Lung (tissue), 12 donors: Measurements from ENCODE around the gene FOXP1. TPM values are rescaled to one million over a fixed set of nuclear protein-coding genes. Genes with fewer than 3 reads are reported as not detected.

Source experiments
- ATAC-seq: fragments of 200-7000 bp; cut with Tn5 transposase; one replicate; pipeline ENCODE4 v1.9.1; 2020; ENCODE audit warnings: moderate number of reproducible peaks; ENCODE audit not compliant: insufficient read depth, low FRiP score
- DNase-seq, 3 donors: peaks; one replicate each; pipeline ENCODE4 v3.0.0-alpha.2; 2013 to 2017
- H3K27ac ChIP-seq, 2 donors: one replicate each; pipeline ENCODE4 v1.5.1; 2013; ENCODE audit warnings: mild to moderate bottlenecking in 2 of 2, moderate library complexity in 2 of 2, control low read depth in 1 of 2, inconsistent platforms in 1 of 2, low read depth in 1 of 2, low read length in 1 of 2
- H3K27me3 ChIP-seq, 3 donors: one replicate each; pipeline ENCODE4 v1.5.1; 2013; ENCODE audit warnings: low read length in 2 of 3; ENCODE audit not compliant: control insufficient read depth in 3 of 3, insufficient read depth in 3 of 3
- H3K36me3 ChIP-seq, 4 donors: one replicate each; pipeline ENCODE4 v1.5.1; 2013; ENCODE audit warnings: low read length in 4 of 4, mild to moderate bottlenecking in 1 of 4, moderate library complexity in 1 of 4; ENCODE audit not compliant: control insufficient read depth in 4 of 4, insufficient read depth in 4 of 4
- H3K4me1 ChIP-seq, 5 donors: one replicate each; pipeline ENCODE4 v1.5.1; 2013; ENCODE audit warnings: low read length in 5 of 5, mild to moderate bottlenecking in 2 of 5, moderate library complexity in 1 of 5; ENCODE audit not compliant: control insufficient read depth in 5 of 5, insufficient read depth in 5 of 5
- H3K4me3 ChIP-seq: one replicate; pipeline ENCODE4 v1.5.1; 2013; ENCODE audit warnings: mild to moderate bottlenecking, control low read depth, moderate library complexity
- H3K9ac ChIP-seq, 2 donors: one replicate each; pipeline ENCODE4 v1.5.1; 2013; ENCODE audit warnings: low read length in 2 of 2, control low read depth in 1 of 2; ENCODE audit not compliant: insufficient read depth in 1 of 2
- H3K9me3 ChIP-seq, 4 donors: one replicate each; pipeline ENCODE4 v1.5.1; 2013; ENCODE audit warnings: low read length in 3 of 4, mild to moderate bottlenecking in 1 of 4, moderate library complexity in 1 of 4; ENCODE audit not compliant: control insufficient read depth in 4 of 4, insufficient read depth in 3 of 4
- WGBS, 2 donors: extraction: QIAGEN DNeasy Blood & Tissue Kit; methylation state at CpG; one replicate each; pipeline ENCODE4 v1.1.7; 2013; 5-methylcytosine and 5-hydroxymethylcytosine counted together
- polyA plus RNA-seq, 2 donors: library from polyadenylated mRNA; stranded (reverse); fragments of 200-250 nt; gene quantifications; one replicate each; pipeline ENCODE4 v1.2.1, GENCODE V29; 2013
- total RNA-seq, 2 donors: library from RNA; depleted of rRNA in 1 of 2; stranded (reverse); fragments of >200 nt in 1 of 2; gene quantifications; one replicate each; pipeline ENCODE4 v1.2.1, GENCODE V29; 2014 to 2021
- TF ChIP-seq, protein P1 (sequence below): IDR thresholded peaks from 2 replicates; pipeline ENCODE4 v1.5.1; 2012; ENCODE audit warnings: mild to moderate bottlenecking; ENCODE audit errors: control extremely low read depth, extremely low read depth
- donor health status: control.
- donor health status: control.
- donor health status: Bipolar disorder and iron deficiency.
- donor health status: healthy.
- donor health status: DM: yes; HTN: yes; CAD: no.

The FOXP1 gene
- total and polyA plus RNA-seq, 4 donors = 13.8 to 287 (median 73.9) TPM

DNA sequence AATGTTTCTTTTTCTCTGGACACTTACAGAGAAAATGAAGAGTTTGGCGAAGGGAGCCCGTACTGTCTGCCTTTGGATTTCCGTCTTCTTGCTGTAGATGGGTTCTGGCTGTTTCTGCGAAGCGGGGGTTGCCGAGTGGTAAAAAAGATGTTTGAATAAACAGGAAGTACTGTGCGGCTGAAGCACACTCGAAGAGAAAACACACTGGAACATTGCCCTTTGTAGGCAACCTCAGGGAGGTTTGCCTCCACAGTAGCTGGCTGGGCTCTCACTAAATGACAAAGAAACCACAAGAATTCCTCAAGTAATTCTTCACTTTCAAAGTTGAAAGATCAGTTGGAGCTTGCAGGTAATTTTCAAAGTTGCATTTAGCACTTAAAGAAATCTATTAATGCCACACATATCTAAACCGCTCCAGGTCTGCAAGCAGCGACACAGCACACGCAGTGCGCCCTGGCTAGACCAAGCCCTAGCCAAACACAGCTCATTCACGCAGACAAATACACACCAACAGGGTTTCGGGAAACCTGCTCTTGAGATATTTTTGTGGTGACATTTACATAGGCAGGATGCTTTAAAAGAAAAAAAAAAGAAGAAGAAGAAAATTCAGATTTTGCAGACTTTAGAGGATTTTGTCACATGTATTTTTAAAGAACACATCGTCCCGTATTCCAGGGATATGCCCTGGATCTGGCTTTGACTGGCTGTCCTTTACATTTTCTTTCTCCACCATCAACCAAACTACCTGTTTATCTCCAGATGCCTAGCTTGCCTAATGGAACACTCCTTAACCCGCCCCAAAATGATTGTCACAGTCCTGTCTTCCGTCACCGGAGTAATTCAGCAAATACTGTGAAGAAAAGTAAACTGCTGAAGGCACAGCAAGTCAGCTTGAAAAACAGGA, 452.8 kb downstream of the FOXP1 start:
- no peak overlapping the region for H3K4me3 ChIP-seq
- no peaks in the 10 kb centered on the region for H3K36me3 ChIP-seq
- TF ChIP-seq, protein P1, sequence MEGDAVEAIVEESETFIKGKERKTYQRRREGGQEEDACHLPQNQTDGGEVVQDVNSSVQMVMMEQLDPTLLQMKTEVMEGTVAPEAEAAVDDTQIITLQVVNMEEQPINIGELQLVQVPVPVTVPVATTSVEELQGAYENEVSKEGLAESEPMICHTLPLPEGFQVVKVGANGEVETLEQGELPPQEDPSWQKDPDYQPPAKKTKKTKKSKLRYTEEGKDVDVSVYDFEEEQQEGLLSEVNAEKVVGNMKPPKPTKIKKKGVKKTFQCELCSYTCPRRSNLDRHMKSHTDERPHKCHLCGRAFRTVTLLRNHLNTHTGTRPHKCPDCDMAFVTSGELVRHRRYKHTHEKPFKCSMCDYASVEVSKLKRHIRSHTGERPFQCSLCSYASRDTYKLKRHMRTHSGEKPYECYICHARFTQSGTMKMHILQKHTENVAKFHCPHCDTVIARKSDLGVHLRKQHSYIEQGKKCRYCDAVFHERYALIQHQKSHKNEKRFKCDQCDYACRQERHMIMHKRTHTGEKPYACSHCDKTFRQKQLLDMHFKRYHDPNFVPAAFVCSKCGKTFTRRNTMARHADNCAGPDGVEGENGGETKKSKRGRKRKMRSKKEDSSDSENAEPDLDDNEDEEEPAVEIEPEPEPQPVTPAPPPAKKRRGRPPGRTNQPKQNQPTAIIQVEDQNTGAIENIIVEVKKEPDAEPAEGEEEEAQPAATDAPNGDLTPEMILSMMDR = no peak
- H3K27ac ChIP-seq = peak overlapping the region; percentile 93 to 96
- peak overlapping the region; percentile 89 to 90 for H3K9ac ChIP-seq
- no peaks in the 10 kb centered on the region for H3K27me3 ChIP-seq
- DNase-seq = peak; percentile 88 to 96 (median 96)
- H3K9me3 ChIP-seq = no peaks in the 10 kb centered on the region
- H3K4me1 ChIP-seq = peaks cover 11 to 77% (median 31%) of the 10 kb centered on the region in 5 donors
- ATAC-seq = peak; percentile 74
- WGBS, 2 donors = 17 to 18% methylated on average over 19 of the region's 19 CpGs

DNA sequence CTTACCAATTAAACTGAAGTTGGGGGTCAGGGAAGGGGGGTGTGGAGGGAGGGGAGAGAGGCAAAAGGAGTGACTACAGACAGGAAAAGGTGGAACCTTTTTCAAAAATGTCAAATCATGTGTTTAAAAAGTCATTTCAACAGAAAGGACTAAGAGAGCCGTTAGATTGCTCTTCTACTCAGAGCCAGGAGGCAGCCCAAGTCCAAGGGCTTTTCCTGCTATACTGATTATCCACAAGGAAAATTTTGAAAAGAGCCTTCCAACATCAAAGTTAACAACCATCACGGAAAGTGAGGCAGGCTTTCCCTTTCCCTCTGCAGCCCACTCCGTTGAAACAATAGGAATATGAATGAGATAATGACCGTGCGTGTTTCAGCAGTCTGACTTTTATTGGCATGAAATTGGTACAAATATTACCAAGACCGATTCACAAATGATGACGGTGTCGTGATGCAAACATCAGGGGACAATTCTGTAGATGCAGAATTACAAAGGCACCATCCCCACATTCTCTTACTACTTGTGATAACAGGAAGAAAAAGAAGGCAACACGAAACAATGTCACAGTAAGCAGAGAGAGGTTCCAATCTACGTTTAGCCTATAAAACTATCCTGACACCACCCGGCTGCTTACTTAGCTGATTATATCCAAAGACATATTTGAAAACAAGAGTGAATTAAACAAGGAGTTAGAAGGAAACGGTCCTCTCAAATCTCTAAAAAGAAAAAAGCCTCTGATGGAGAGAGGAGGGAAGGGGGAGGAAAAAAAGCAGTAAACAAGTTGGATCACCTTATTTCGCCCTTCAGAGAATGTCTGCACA, 453.7 kb downstream of the FOXP1 start:
- DNase-seq = peak; percentile 62 to 89 (median 87)

DNA sequence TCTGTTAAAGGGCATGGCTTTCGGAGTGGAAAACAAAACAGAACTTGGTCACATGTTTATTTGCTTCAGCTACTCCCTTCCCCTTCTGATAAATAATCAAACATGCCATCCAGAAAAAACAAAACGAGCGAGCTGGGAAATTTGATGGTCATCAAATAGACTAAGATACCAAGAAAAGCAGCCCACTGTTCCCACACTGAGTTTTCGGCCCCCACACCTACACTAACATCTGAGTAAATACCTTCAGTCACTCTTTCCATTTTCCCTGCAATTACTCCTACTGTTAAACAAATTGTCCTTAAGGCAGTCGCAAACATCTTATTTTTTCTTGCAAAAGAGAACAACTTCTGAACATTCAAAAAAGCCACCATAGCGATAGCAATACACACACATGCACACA, 454.6 kb downstream of the FOXP1 start:
- no peak overlapping the region for H3K4me3 ChIP-seq
- H3K36me3 ChIP-seq = no peaks in the 10 kb centered on the region
- DNase-seq = peak in 2 of 3 donors; percentile 54 to 75
- no peak for ATAC-seq
- H3K27me3 ChIP-seq = no peaks in the 10 kb centered on the region
- no peaks in the 10 kb centered on the region for H3K9me3 ChIP-seq
- H3K9ac ChIP-seq = peak overlapping the region in 1 of 2 donors; percentile 90
- TF ChIP-seq, protein P1 = no peak
- H3K27ac ChIP-seq = peak overlapping the region; percentile 75 to 96
- 10 to 26% methylated on average over 6 of the region's 6 CpGs for WGBS, 2 donors
- peaks cover 7 to 60% (median 32%) of the 10 kb centered on the region in 5 donors for H3K4me1 ChIP-seq

More for the DNA sequence above, 453.7 kb downstream of the FOXP1 start:
- Histone ChIP-seq H3K9ac (peak overlapping the region; percentile 89 to 90), H3K27ac (peak overlapping the region; percentile 93 to 96), H3K36me3 (no peaks in the 10 kb centered on the region), H3K4me3 (peak overlapping the region; percentile 37), H3K9me3 (no peaks in the 10 kb centered on the region), H3K27me3 (no peaks in the 10 kb centered on the region), H3K4me1 (peaks cover 7 to 69% (median 33%) of the 10 kb centered on the region in 5 donors)
- ATAC-seq = no peak
- WGBS, 2 donors = 0 to 1% methylated on average over 13 of the region's 13 CpGs
- TF ChIP-seq, protein P1 = no peak
